Panc1 (cell line): Measurements from ENCODE around the gene TCHP. TPM values are rescaled to one million over a fixed set of nuclear protein-coding genes. Genes with fewer than 3 reads are reported as not detected.

Experiments used
- ATAC-seq: fragments of 200-7000 bp; cut with Tn5 transposase; 2 replicates; pipeline ENCODE4 v1.9.1; 2020; ENCODE audit warnings: mild to moderate bottlenecking, moderate library complexity
- BruUV-seq: library from RNA; stranded (reverse); fragments of 400-500 nt; replicated peaks from 2 replicates; lab custom pipeline; 2021; lab: Mats Ljungman, UMichigan
- CTCF ChIA-PET: fragments of 300-600 bp; sonication (Branson Sonifier 250); formaldehyde crosslinking; loops from one replicate; lab custom pipeline; 2022; ENCODE audit warnings: antibody characterized with exemption; lab: Charles Lee
- POLR2A ChIA-PET: fragments of 300-600 bp; sonication (Branson Sonifier 250); formaldehyde crosslinking; loops from one replicate; lab custom pipeline; 2022; ENCODE audit warnings: antibody characterized with exemption; lab: Charles Lee
- DNase-seq: peaks from one replicate; pipeline ENCODE4 v3.0.0-alpha.2; 2010; ENCODE audit warnings: low read depth, low spot score
- H3K27ac ChIP-seq: 2 replicates; pipeline ENCODE4 v1.5.1; 2011; ENCODE audit warnings: mild to moderate bottlenecking, low read length, inconsistent platforms
- H3K27me3 ChIP-seq: fragments of 200-500 bp; sonication (Bioruptor generic); 2 replicates; pipeline ENCODE4 v1.6.0; 2014; ENCODE audit warnings: low read length, inconsistent platforms; ENCODE audit not compliant: control insufficient read depth, insufficient read depth
- H3K36me3 ChIP-seq: fragments of 200-500 bp; sonication (Bioruptor generic); 2 replicates; pipeline ENCODE4 v1.5.1; 2014; ENCODE audit warnings: inconsistent platforms, mild to moderate bottlenecking, low read length, moderate library complexity; ENCODE audit not compliant: control insufficient read depth, insufficient read depth
- H3K4me1 ChIP-seq: 2 replicates; pipeline ENCODE4 v1.5.1; 2011; ENCODE audit warnings: inconsistent platforms, mild to moderate bottlenecking, low read length, moderate library complexity; ENCODE audit not compliant: control insufficient read depth, insufficient read depth
- H3K4me3 ChIP-seq, 2 experiments: 2 replicates each; pipeline ENCODE4 v1.5.1; 2011 to 2012; ENCODE audit warnings: low read depth in 2 of 2, low read length in 2 of 2, mild to moderate bottlenecking in 2 of 2, inconsistent platforms in 1 of 2, moderate library complexity in 1 of 2
- H3K9me3 ChIP-seq: fragments of 200-500 bp; sonication (Bioruptor generic); 2 replicates; pipeline ENCODE4 v1.5.1; 2014; ENCODE audit warnings: low read depth, mild to moderate bottlenecking, inconsistent platforms, low read length, moderate library complexity; ENCODE audit not compliant: control insufficient read depth, insufficient read depth
- POLR2AphosphoS5 ChIP-seq: IDR thresholded peaks from 2 replicates; pipeline ENCODE4 v1.6.1; 2012; ENCODE audit warnings: mild to moderate bottlenecking, low read depth, low read length, moderate library complexity
- REST ChIP-seq, 2 experiments: IDR thresholded peaks; 2 replicates each; pipeline ENCODE4 v1.6.1; 2011 to 2012; ENCODE audit warnings: low read depth in 2 of 2, control low read depth in 1 of 2, low read length in 1 of 2, mild to moderate bottlenecking in 1 of 2, moderate library complexity in 1 of 2; ENCODE audit not compliant: insufficient read depth in 1 of 2
- SIN3A ChIP-seq: IDR thresholded peaks from 2 replicates; pipeline ENCODE4 v1.6.1; 2012; ENCODE audit warnings: low read depth, mild to moderate bottlenecking, low read length, moderate library complexity, borderline replicate concordance; ENCODE audit not compliant: insufficient read depth
- TCF7L2 ChIP-seq: IDR thresholded peaks from 2 replicates; pipeline ENCODE4 v1.6.1; 2011; ENCODE audit warnings: mild to moderate bottlenecking, low read depth, low read length, inconsistent platforms
- in situ Hi-C: cut with HindIII; loops from 2 replicates; pipeline ENCODE4 v1.10.0; 2016; ENCODE audit warnings: low sequenced_read_pairs, low pct_unique_long_range_greater_than_20kb
- intact Hi-C: fragments of 100-400 bp; cut with micrococcal nuclease; formaldehyde crosslinking; loops from one replicate; pipeline ENCODE4 v1.10.0; 2022; ENCODE audit not compliant: unreplicated experiment
- total RNA-seq: library from RNA; stranded (reverse); gene quantifications from one replicate; pipeline ENCODE4 v1.2.1, GENCODE V29; 2021; ENCODE audit not compliant: unreplicated experiment
- TF ChIP-seq, protein P1 (sequence below): fragments of 450-650 bp; IDR thresholded peaks from 2 replicates; pipeline ENCODE4 v1.5.1; 2017; ENCODE audit warnings: mild to moderate bottlenecking

TCHP gene
- total RNA-seq, 1 experiment from 2014 or later, result 25.0 TPM

GRCh38 chr12:109930028-109930800 lies 30.1 kb downstream of the TCHP start:
- ATAC-seq (no peak), DNase-seq (no peak)
- H3K4me3 ChIP-seq, result no peak overlapping the region
- BruUV-seq, result no TSS peak
- no peaks in the 10 kb centered on the region for H3K4me1 ChIP-seq
- ChIA-PET POLR2A (interaction anchor here (0.7 kb wide), 1 partner anchor 412 kb away, joined by 6 read pairs; no protein-coding TSS in a partner anchor), CTCF (no interaction called here)
- H3K27ac ChIP-seq, result no peak overlapping the region
- no peaks in the 10 kb centered on the region for H3K27me3 ChIP-seq
- H3K36me3 ChIP-seq, result peaks cover 10% of the 10 kb centered on the region
- TF ChIP-seq SIN3A (no peak), REST (IDR thresholded peaks at IDR 0.05; ENCODE audit: insufficient read depth in 1 of 2, low read depth in 2 of 2, low read length in 1 of 2) (no peak), POLR2AphosphoS5 (no peak), TCF7L2 (no peak)
- TF ChIP-seq, protein P1, sequence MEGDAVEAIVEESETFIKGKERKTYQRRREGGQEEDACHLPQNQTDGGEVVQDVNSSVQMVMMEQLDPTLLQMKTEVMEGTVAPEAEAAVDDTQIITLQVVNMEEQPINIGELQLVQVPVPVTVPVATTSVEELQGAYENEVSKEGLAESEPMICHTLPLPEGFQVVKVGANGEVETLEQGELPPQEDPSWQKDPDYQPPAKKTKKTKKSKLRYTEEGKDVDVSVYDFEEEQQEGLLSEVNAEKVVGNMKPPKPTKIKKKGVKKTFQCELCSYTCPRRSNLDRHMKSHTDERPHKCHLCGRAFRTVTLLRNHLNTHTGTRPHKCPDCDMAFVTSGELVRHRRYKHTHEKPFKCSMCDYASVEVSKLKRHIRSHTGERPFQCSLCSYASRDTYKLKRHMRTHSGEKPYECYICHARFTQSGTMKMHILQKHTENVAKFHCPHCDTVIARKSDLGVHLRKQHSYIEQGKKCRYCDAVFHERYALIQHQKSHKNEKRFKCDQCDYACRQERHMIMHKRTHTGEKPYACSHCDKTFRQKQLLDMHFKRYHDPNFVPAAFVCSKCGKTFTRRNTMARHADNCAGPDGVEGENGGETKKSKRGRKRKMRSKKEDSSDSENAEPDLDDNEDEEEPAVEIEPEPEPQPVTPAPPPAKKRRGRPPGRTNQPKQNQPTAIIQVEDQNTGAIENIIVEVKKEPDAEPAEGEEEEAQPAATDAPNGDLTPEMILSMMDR, result no peak
- H3K9me3 ChIP-seq, result no peaks in the 10 kb centered on the region
- intact Hi-C loops, result no loop called here
- in situ Hi-C loops, result no loop called here

GRCh38 chr12:109931143-109931542 lies 31.1 kb downstream of the TCHP start:
- peaks cover 10% of the 10 kb centered on the region for H3K36me3 ChIP-seq
- DNase-seq (no peak), ATAC-seq (no peak)
- H3K4me3 ChIP-seq, result no peak overlapping the region
- H3K4me1 ChIP-seq, result no peaks in the 10 kb centered on the region
- in situ Hi-C loops (no loop called here), intact Hi-C loops (no loop called here)
- no TSS peak for BruUV-seq
- no peaks in the 10 kb centered on the region for H3K27me3 ChIP-seq
- ChIA-PET CTCF (interaction anchor here (0.6 kb wide), 1 partner anchor 82 kb away, joined by 3 read pairs; no protein-coding TSS in a partner anchor), POLR2A (interaction anchor here (0.7 kb wide), 1 partner anchor 413 kb away, joined by 6 read pairs; no protein-coding TSS in a partner anchor)
- TF ChIP-seq TCF7L2, result no peak
- TF ChIP-seq, protein P1, result no peak
- no peak for TF ChIP-seq POLR2AphosphoS5
- TF ChIP-seq REST (IDR thresholded peaks at IDR 0.05; ENCODE audit: insufficient read depth in 1 of 2, low read depth in 2 of 2, low read length in 1 of 2), result no peak
- TF ChIP-seq SIN3A, result no peak
- no peaks in the 10 kb centered on the region for H3K9me3 ChIP-seq
- no peak overlapping the region for H3K27ac ChIP-seq
